HepG2 (cell line): ENCODE measurements around the gene TRIM44. TPM values are rescaled to one million over a fixed set of nuclear protein-coding genes. Genes with fewer than 3 reads are reported as not detected.

Source experiments
- ATAC-seq: fragments of 200-7000 bp; cut with Tn5 transposase; 3 replicates; pipeline ENCODE4 v1.9.1; 2020; ENCODE audit warnings: mild to moderate bottlenecking, moderate library complexity
- BruUV-seq: library from RNA; stranded (reverse); fragments of 400-500 nt; replicated peaks from 2 replicates; lab custom pipeline; 2021; lab: Mats Ljungman, UMichigan
- CTCF ChIA-PET: fragments of 300-600 bp; formaldehyde crosslinking; extraction: SDS; loops from one replicate; lab custom pipeline; 2021; ENCODE audit warnings: low total read pairs, inconsistent platforms, low intra/inter-chr PET ratio; lab: Yijun Ruan, JAX
- POLR2A ChIA-PET: fragments of 350-600 bp; sonication (Branson Sonifier 250); formaldehyde crosslinking; loops from one replicate; lab custom pipeline; 2020; ENCODE audit warnings: antibody characterized with exemption, inconsistent platforms; lab: Yijun Ruan, JAX
- DNase-seq: peaks from one replicate; pipeline ENCODE4 v3.0.0-alpha.2; 2015; ENCODE audit warnings: low spot score
- FAIRE-seq: peaks from 3 replicates; lab custom pipeline; 2011; peaks lifted over from hg19 to GRCh38; lab: Jason Lieb, UNC
- H2AFZ ChIP-seq: one replicate; pipeline ENCODE4 v1.6.1; 2011; ENCODE audit warnings: low read length, inconsistent platforms
- H3K27ac ChIP-seq: fragments of 300-600 bp; 3 replicates; pipeline ENCODE4 v1.8.0; 2011; ENCODE audit warnings: mixed run types, mild to moderate bottlenecking, mixed read lengths, low read length, inconsistent platforms; ENCODE audit not compliant: insufficient read depth; ENCODE audit errors: extremely low read length
- H3K27me3 ChIP-seq, 2 experiments: fragments of 200-600 bp in 1 of 2; 2 replicates in 1 of 2; 3 replicates in 1 of 2; pipeline versions ENCODE4 v1.6.0 to v1.8.0; 2011; ENCODE audit warnings: low read length in 2 of 2, mild to moderate bottlenecking in 2 of 2, moderate library complexity in 2 of 2, inconsistent platforms in 1 of 2; ENCODE audit not compliant: insufficient read depth in 2 of 2, control insufficient read depth in 1 of 2
- H3K36me3 ChIP-seq, 2 experiments: fragments of 200-600 bp in 1 of 2; replicated peaks in 1 of 2; 2 replicates in 1 of 2; 3 replicates in 1 of 2; pipeline versions ENCODE4 v1.5.1 to v1.8.0; 2011; ENCODE audit warnings: low read length in 2 of 2, inconsistent platforms in 1 of 2; ENCODE audit not compliant: insufficient read depth in 2 of 2, control insufficient read depth in 1 of 2
- H3K4me1 ChIP-seq: 2 replicates; pipeline ENCODE4 v1.5.1; 2012; ENCODE audit warnings: low read length, inconsistent platforms; ENCODE audit not compliant: insufficient read depth
- H3K4me2 ChIP-seq: 2 replicates; pipeline ENCODE4 v1.6.0; 2011; ENCODE audit warnings: low read depth, low read length, inconsistent platforms
- H3K4me3 ChIP-seq, 3 experiments: fragments of 200-600 bp in 1 of 3; sonication (generic), shearing (Covaris generic) in 1 of 3; replicated peaks in 1 of 3; 2 replicates each; pipeline ENCODE4 v1.5.1; 2011 to 2016; ENCODE audit warnings: low read length in 3 of 3, inconsistent platforms in 2 of 3, low read depth in 2 of 3, mild to moderate bottlenecking in 2 of 3, control low read depth in 1 of 3, mixed read lengths in 1 of 3; ENCODE audit not compliant: insufficient read depth in 1 of 3
- H3K79me2 ChIP-seq: one replicate; pipeline ENCODE4 v1.6.1; 2011; ENCODE audit warnings: low read length, inconsistent platforms; ENCODE audit not compliant: insufficient read depth
- H3K9ac ChIP-seq: 2 replicates; pipeline ENCODE4 v1.6.0; 2011; ENCODE audit warnings: mild to moderate bottlenecking, low read depth, low read length, inconsistent platforms; ENCODE audit not compliant: insufficient read depth
- H3K9me3 ChIP-seq: 2 replicates; pipeline ENCODE4 v1.5.1; 2012; ENCODE audit warnings: mild to moderate bottlenecking, low read length
- H4K20me1 ChIP-seq: 2 replicates; pipeline ENCODE4 v1.6.0; 2011; ENCODE audit warnings: inconsistent platforms, mild to moderate bottlenecking, low read length, moderate library complexity; ENCODE audit not compliant: insufficient read depth
- NCOA5 ChIP-seq: sonication (generic); formaldehyde crosslinking; IDR thresholded peaks from 2 replicates; pipeline ENCODE4 v1.4.0; 2020; ENCODE audit warnings: missing genetic modification reagents
- SP4 ChIP-seq: sonication (generic); formaldehyde crosslinking; IDR thresholded peaks from 2 replicates; pipeline ENCODE4 v1.8.1; 2023; ENCODE audit warnings: mild to moderate bottlenecking, missing genetic modification reagents
- ZNF10 ChIP-seq: sonication (generic); formaldehyde crosslinking; IDR thresholded peaks from 2 replicates; pipeline ENCODE4 v1.4.0; 2020; ENCODE audit warnings: mild to moderate bottlenecking, low read depth, missing genetic modification reagents, borderline replicate concordance
- ZNF33B ChIP-seq: sonication (generic); formaldehyde crosslinking; IDR thresholded peaks from 2 replicates; pipeline ENCODE4 v1.5.1; 2020; ENCODE audit warnings: mild to moderate bottlenecking, missing genetic modification reagents
- ZNF747 ChIP-seq: sonication (generic); formaldehyde crosslinking; IDR thresholded peaks from 2 replicates; pipeline ENCODE4 v1.8.1; 2023; ENCODE audit warnings: missing genetic modification reagents, mild to moderate bottlenecking, borderline replicate concordance
- WGBS: methylation state at CpG from one replicate; pipeline ENCODE4 v1.1.6; 2017; ENCODE audit warnings: low lambda C conversion rate; 5-methylcytosine and 5-hydroxymethylcytosine counted together
- in situ Hi-C: cut with HindIII; loops from 2 replicates; pipeline ENCODE4 v1.10.0; 2017; ENCODE audit warnings: low pct_unique_long_range_greater_than_20kb; ENCODE audit not compliant: extremely low pct_ligation_motif_present
- intact Hi-C: fragments of 100-400 bp; cut with micrococcal nuclease; formaldehyde crosslinking; loops from one replicate; pipeline ENCODE4 v1.10.0; 2022; ENCODE audit not compliant: unreplicated experiment
- polyA plus RNA-seq, 8 experiments: library from polyadenylated mRNA; depleted of rRNA in 3 of 8; stranded (reverse) in 7 of 8; unstranded in 1 of 8; fragments of >200 nt; fragmentation: Illumina TruSeq in 4 of 8; extraction: Trizol in 4 of 8; gene quantifications; 2 replicates each; pipeline versions ENCODE4 v1.2.1 to v1.2.3, GENCODE V29; 2011 to 2016; ENCODE audit warnings: low read depth in 4 of 8, missing spikeins in 1 of 8, mixed read lengths in 1 of 8; ENCODE audit not compliant: insufficient read depth in 1 of 8
- total RNA-seq, 5 experiments: library from RNA; depleted of rRNA; stranded (reverse); fragments of >200 nt; fragmentation: Illumina TruSeq; extraction: Trizol; gene quantifications; 2 replicates each; pipeline ENCODE4 v1.2.3, GENCODE V29; 2016; ENCODE audit warnings: low read depth in 1 of 5
- TF ChIP-seq, protein P1 (sequence below): sonication (generic); formaldehyde crosslinking; IDR thresholded peaks from 2 replicates; pipeline ENCODE4 v1.4.0; 2020; ENCODE audit warnings: mild to moderate bottlenecking, missing genetic modification reagents
- TF ChIP-seq, protein P2 (sequence below): sonication (generic); formaldehyde crosslinking; IDR thresholded peaks from 2 replicates; pipeline ENCODE4 v1.4.0; 2020; ENCODE audit warnings: missing genetic modification reagents, borderline replicate concordance
- TF ChIP-seq, protein P3 (sequence below): sonication (generic); formaldehyde crosslinking; IDR thresholded peaks from 2 replicates; pipeline ENCODE4 v1.4.0; 2020; ENCODE audit warnings: missing genetic modification reagents
- TF ChIP-seq, protein P4 (sequence below): sonication (generic); formaldehyde crosslinking; conservative IDR thresholded peaks from 2 replicates; pipeline ENCODE4 v1.4.0; 2020; ENCODE audit warnings: missing genetic modification reagents

The TRIM44 gene
- total and polyA plus RNA-seq, 2 of the 13 experiments (the other 11 are each of a cell fraction or from before 2014, with no cell fraction given), result 22.7 to 50.3 TPM

DNA sequence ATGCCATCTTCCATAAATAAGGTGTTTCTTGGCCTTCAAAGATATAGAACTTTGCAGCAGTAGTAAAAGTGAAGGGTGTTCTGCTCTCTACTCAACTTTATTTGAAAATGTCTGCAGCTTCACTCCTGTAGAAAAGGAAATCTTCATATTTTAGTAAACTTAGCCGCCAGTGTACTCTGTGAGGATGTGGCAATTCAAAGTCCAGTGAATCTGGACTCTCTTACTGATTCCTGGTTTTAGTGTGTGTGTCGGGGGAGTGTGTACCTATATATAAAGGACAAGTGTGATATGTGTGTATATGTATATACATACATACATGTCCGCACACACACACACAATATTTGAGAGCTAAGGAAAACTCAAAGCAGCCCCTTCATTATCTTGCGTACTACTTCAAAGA, 147.0 kb downstream of the TRIM44 start:
- no peak overlapping the region for H3K27ac ChIP-seq
- ATAC-seq (no peak), DNase-seq (no peak), FAIRE-seq (no peak)
- H3K79me2 ChIP-seq, result no peaks in the 10 kb centered on the region
- ChIA-PET POLR2A (no interaction called here), CTCF (no interaction called here)
- no peaks in the 10 kb centered on the region for H3K27me3 ChIP-seq
- whole genome bisulfite sequencing, result 75% methylated on average over 4 of the region's 4 CpGs
- no TSS peak for BruUV-seq
- TF ChIP-seq, protein P1, sequence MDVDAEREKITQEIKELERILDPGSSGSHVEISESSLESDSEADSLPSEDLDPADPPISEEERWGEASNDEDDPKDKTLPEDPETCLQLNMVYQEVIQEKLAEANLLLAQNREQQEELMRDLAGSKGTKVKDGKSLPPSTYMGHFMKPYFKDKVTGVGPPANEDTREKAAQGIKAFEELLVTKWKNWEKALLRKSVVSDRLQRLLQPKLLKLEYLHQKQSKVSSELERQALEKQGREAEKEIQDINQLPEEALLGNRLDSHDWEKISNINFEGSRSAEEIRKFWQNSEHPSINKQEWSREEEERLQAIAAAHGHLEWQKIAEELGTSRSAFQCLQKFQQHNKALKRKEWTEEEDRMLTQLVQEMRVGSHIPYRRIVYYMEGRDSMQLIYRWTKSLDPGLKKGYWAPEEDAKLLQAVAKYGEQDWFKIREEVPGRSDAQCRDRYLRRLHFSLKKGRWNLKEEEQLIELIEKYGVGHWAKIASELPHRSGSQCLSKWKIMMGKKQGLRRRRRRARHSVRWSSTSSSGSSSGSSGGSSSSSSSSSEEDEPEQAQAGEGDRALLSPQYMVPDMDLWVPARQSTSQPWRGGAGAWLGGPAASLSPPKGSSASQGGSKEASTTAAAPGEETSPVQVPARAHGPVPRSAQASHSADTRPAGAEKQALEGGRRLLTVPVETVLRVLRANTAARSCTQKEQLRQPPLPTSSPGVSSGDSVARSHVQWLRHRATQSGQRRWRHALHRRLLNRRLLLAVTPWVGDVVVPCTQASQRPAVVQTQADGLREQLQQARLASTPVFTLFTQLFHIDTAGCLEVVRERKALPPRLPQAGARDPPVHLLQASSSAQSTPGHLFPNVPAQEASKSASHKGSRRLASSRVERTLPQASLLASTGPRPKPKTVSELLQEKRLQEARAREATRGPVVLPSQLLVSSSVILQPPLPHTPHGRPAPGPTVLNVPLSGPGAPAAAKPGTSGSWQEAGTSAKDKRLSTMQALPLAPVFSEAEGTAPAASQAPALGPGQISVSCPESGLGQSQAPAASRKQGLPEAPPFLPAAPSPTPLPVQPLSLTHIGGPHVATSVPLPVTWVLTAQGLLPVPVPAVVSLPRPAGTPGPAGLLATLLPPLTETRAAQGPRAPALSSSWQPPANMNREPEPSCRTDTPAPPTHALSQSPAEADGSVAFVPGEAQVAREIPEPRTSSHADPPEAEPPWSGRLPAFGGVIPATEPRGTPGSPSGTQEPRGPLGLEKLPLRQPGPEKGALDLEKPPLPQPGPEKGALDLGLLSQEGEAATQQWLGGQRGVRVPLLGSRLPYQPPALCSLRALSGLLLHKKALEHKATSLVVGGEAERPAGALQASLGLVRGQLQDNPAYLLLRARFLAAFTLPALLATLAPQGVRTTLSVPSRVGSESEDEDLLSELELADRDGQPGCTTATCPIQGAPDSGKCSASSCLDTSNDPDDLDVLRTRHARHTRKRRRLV (CRISPR knock-in tag), result no peak
- TF ChIP-seq, protein P2, sequence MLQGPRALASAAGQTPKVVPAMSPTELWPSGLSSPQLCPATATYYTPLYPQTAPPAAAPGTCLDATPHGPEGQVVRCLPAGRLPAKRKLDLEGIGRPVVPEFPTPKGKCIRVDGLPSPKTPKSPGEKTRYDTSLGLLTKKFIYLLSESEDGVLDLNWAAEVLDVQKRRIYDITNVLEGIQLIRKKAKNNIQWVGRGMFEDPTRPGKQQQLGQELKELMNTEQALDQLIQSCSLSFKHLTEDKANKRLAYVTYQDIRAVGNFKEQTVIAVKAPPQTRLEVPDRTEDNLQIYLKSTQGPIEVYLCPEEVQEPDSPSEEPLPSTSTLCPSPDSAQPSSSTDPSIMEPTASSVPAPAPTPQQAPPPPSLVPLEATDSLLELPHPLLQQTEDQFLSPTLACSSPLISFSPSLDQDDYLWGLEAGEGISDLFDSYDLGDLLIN, result no peak
- TF ChIP-seq, protein P3, sequence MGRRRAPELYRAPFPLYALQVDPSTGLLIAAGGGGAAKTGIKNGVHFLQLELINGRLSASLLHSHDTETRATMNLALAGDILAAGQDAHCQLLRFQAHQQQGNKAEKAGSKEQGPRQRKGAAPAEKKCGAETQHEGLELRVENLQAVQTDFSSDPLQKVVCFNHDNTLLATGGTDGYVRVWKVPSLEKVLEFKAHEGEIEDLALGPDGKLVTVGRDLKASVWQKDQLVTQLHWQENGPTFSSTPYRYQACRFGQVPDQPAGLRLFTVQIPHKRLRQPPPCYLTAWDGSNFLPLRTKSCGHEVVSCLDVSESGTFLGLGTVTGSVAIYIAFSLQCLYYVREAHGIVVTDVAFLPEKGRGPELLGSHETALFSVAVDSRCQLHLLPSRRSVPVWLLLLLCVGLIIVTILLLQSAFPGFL (CRISPR knock-in tag), result no peak
- TF ChIP-seq SP4 (CRISPR knock-in tag), result no peak
- TF ChIP-seq ZNF747 (CRISPR knock-in tag), result no peak
- TF ChIP-seq, protein P4, sequence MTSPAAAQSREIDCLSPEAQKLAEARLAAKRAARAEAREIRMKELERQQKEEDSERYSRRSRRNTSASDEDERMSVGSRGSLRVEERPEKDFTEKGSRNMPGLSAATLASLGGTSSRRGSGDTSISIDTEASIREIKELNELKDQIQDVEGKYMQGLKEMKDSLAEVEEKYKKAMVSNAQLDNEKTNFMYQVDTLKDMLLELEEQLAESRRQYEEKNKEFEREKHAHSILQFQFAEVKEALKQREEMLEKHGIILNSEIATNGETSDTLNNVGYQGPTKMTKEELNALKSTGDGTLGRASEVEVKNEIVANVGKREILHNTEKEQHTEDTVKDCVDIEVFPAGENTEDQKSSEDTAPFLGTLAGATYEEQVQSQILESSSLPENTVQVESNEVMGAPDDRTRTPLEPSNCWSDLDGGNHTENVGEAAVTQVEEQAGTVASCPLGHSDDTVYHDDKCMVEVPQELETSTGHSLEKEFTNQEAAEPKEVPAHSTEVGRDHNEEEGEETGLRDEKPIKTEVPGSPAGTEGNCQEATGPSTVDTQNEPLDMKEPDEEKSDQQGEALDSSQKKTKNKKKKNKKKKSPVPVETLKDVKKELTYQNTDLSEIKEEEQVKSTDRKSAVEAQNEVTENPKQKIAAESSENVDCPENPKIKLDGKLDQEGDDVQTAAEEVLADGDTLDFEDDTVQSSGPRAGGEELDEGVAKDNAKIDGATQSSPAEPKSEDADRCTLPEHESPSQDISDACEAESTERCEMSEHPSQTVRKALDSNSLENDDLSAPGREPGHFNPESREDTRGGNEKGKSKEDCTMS, result no peak
- TF ChIP-seq ZNF10 (CRISPR knock-in tag), result no peak
- TF ChIP-seq NCOA5 (CRISPR knock-in tag), result no peak
- no peak for TF ChIP-seq ZNF33B (CRISPR knock-in tag)
- no peak overlapping the region for H3K4me2 ChIP-seq
- H2AFZ ChIP-seq, result no peak overlapping the region
- H3K36me3 ChIP-seq, result peaks cover 7 to 15% of the 10 kb centered on the region in 2 experiments; a peak in 4 of 5 replicates
- H3K9me3 ChIP-seq, result no peaks in the 10 kb centered on the region
- no peaks in the 10 kb centered on the region for H4K20me1 ChIP-seq
- no peak overlapping the region for H3K9ac ChIP-seq
- intact Hi-C loops, result no loop called here
- H3K4me1 ChIP-seq, result peaks cover 2% of the 10 kb centered on the region; the same call in 1 of the 2 replicates
- in situ Hi-C loops, result no loop called here
- H3K4me3 ChIP-seq, result no peak overlapping the region
